Endometrial microvascular endothelial cells (primary cell): Measurements from ENCODE around the gene MNS1. TPM values are rescaled to one million over a fixed set of nuclear protein-coding genes. Genes with fewer than 3 reads are reported as not detected.
"Not testable (repeated sequence)": the region's sequence is repeated elsewhere in the genome, so short reads cannot be mapped to it uniquely, and the experiment has no call there.

Experiments
- in situ Hi-C: cut with HindIII; loops from 2 replicates; pipeline ENCODE4 v1.10.0; 2017; ENCODE audit warnings: low sequenced_read_pairs, low pct_unique_long_range_greater_than_20kb; ENCODE audit errors: inconsistent ontology term
- total RNA-seq: library from RNA; depleted of rRNA; stranded (reverse); fragments of >200 nt; gene quantifications from one replicate; pipeline ENCODE4 v1.2.3, GENCODE V29; 2015; ENCODE audit errors: inconsistent ontology term

The MNS1 gene
- total RNA-seq, 1 donor from 2014 or later: 1.0 TPM

DNA sequence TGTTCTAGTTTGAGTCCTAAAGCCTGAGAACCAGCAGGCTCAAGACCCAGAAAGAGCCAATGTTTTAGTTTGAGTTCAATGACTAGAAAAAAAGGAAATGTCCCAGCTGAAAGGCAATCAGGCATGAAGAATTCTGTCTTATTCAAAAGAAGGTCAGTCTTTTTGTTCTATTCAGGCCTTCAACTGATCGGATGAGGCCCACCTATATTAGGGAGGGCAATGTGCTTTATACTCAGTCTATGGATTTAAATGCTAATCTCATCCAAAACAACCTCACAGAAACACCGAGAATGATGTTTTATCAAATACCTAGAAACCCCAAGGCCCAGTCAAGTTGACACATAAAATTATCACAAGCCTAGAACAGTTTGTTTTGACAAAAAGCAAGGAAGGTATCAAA lies 4.0 kb downstream of the MNS1 start:
- in situ Hi-C loops: no loop called here

DNA sequence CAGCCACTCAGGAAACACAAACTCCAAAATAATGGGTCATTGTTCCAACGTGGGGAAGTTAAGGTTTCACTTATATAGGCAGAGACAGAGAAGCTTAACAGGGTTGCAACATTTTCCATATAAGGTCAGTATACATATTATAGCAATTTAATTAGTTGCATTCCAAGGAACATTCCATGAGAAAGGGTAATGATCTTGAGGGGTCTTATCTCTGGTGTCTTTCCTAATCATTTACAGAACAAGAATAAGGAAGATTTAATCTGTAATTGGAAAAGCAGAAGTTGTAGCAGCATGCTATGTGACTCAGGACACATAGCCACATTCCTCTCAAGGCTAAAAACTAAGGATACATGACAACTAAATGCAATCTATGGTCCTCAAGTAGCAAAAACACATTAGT lies 4.9 kb downstream of the MNS1 start:
- in situ Hi-C loops: no loop called here

DNA sequence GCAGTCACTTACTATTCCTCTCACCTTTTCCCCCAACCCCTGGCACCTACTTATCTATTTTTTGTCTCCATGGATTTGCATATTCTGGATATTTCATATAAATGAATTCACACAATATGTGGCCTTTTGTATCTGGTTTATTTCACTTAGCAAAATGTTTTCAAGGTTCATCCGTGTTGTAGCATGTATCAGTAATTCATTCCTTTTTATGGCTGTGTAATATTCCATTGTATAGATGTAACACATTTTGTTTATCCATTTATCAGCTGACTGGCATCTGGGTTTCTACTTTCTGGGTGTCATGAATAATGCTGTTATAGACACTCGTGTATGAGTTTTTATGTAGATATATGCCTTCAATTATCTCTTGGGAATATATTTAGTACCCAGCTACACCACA lies 5.8 kb downstream of the MNS1 start:
- in situ Hi-C loops: no loop called here

DNA sequence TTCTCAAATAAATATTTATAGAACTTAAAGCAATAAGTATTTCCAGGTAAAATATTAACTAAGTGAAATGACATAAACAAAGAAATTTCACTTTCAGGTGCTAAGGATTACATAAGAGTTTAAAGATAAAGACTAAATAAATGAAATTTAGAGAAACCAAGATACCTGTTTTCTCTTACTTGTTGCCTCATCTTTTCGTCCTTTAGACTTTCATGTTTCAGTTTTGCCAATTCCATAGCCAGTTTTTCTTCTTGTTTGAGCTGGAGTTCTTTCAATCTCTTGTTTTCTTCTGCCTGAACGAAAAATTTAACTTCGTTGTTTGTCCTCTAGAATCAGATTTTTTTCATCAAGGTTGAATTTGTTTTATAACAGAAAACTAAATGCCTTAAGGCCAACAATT lies 8.7 kb downstream of the MNS1 start:
- in situ Hi-C loops: no loop called here

DNA sequence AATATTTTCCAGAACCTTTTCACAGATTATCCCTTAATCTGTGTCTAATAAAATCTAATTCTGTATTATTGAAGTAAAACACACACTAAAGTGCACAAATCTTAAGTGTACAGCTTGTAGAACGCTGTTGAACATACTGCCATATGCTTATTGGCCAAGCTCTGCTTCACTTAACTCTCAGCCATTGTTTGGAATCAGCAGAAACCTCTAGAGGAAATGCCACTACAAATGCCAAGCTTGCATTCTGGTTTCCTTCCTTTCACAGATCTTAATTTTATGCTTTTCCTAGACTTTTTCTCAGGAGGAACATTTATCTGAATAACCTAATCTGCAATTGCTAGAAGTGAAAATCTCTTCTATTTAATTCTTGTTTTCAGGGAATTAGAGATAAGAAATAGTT lies 10.1 kb downstream of the MNS1 start:
- in situ Hi-C loops: no loop called here

DNA sequence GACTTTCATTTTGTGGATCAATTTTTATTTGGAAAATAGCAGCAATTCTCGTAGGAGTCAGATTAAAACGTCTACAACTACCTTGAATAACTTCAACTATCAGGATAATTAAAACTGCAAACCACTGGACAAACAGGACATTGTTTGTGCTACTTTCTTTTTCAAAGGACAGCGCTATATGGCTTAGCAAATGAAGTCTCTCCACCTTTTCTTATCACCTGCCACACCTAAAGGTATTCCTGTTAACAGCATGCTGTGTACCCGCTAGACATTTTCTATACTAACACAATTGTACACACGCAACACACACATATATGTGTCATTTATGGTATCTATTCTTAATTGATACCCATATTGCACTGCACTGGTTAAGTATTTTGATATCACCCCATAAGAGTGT lies 19.2 kb downstream of the MNS1 start:
- in situ Hi-C loops: no loop called here

DNA sequence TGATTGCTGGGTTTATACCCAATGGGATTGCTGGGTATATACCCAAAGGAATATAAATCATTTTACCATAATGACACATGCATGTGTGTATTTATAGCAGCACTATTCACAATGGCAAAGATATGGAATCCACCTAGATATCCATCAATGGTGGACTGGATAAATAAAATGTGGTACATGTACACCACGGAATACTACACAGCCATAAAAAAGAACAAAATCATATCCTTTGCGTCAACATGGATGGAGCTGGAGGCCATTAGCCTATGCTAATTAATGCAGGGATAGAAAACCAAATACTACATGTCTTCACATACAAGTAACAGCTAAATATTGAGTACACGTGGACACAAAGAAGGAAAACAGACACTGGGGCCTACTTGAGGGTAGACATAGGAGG lies 22.6 kb downstream of the MNS1 start:
- in situ Hi-C loops: no loop called here

DNA sequence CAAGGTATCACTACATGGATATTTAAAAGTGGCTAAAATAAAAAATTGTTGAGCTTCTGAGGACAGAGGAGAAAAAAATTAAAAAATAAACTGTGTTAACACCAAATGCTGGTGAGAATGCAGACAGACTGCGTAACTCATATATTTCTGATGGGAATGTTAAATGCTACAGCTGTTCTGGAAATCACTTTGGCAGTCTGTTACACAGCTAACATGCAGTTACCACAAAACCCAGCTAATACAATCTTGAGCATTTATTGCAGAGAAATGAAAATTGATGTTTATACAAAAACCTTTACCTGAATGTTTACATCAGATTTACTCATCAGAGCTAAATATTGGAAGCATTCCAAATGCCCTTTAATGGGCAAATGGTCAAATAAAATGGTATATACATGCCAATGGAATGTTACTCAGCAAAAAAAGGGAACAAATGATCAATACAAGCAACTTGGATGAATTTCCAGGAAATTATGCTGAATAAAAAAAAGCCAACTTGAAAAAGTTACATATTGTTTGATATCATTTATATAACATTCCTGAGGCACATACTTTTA lies 24.6 kb downstream of the MNS1 start:
- in situ Hi-C loops: no loop called here

DNA sequence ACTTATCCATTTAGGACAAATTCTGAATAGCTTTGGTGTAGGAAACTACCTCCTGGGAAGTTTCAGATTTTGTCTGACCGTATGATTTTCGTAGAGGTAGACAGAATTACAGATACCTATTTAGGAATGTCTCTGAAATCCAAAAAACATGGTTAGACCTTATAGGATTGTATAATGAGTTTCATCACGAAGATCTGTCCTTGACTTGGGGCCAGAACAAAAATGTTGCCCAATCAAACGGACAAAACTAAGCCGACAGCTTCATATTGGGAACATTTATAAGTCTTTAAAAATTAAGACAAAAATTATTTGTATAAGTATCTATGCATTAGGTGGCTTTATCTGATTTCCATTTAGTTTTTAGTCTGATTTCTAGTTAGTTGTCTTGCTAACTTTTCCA lies 32.6 kb downstream of the MNS1 start:
- in situ Hi-C loops: no loop called here

DNA sequence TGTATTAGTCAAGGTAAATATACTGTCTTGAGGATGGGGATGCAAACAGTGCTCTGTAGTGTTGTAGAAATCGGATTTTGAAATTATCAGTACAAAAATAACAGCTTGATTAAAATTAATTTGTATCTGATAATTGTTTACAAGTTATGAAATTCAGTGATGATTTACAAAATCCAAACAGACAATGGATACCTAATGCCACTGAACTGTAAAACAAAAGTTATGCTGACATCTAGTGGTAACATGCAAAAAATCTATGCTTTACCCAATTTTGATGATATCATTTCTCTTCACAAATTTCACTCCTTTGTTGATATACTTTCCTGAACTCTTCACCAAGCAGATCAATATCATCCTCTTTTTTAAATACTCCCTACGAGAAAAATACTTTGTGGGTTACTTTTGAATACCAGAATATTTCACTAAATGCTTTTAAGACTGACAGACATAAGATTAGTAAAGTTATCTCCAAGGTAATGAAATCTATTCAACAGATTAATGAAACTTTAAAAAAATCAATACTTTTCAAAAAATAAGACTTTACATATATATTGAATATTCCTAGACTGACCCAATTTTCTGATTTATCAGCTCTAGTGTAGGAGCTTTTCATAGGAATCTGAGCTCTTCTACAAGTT lies 36.0 kb downstream of the MNS1 start:
- in situ Hi-C loops: no loop called here

DNA sequence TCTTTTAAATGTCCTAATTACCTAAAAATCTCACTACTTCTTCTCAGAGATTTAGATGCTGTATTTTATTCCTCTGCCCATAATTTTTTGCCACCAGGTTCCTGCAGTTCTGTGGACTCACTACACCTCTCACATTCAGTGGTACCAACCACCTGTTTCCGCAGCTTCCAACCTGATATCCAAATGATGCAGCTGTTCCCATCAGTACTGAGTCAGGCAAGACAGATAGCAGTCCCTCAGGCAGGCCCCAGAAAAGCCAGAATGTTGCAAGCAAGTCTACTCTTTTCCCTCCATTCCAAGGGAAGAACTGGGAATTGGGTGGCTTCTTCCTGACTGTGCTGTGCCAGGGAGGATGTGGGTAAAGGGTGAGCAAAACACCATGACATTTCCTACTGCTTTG lies 39.0 kb downstream of the MNS1 start:
- in situ Hi-C loops: no loop called here

DNA sequence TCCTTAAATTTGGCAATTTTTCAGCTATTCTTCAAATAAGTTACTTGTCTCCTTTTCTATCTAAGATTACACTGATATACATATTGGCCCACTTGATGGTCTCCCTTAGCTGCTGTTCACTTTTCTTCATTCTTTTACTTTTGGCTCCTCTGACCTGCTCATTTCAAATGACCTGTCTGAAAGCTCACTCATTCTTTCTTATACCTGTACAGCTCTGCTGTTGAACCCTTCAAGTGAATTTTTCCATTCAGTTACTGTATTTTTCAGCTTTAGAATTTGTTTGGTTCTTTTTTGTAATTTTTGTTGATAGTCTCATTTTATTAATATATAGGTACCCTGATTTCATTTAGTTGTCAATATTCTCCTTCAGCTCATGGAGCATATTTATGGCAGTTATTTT lies 39.7 kb downstream of the MNS1 start:
- in situ Hi-C loops: no loop called here

DNA sequence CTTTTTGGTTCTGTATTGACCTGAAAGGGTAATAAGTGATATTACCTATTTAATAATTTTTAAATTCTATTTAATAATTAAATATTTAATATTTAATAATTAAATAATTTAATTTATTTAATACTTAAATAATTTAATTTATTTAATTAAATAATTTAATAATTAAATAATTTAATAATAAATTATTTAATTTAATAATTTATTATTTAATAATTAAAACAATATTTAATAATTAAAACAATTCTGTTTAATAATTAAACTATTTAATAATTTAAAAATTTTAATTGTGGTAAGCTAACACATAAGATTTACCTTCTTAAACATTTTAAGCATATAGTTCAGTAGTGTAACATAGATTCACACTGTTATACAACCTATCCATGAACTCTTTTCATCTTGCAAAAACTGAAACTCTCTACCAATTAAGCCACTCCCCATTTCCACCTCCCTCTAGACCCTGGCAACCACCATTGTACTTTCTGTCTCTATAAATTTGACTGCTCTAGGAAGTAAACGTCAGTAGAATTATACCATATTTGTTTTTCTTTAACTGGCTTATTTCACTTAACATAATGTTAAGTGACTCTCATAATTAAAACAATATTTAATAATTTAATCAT lies 51.7 kb downstream of the MNS1 start:
- in situ Hi-C loops: not testable (repeated sequence)

DNA sequence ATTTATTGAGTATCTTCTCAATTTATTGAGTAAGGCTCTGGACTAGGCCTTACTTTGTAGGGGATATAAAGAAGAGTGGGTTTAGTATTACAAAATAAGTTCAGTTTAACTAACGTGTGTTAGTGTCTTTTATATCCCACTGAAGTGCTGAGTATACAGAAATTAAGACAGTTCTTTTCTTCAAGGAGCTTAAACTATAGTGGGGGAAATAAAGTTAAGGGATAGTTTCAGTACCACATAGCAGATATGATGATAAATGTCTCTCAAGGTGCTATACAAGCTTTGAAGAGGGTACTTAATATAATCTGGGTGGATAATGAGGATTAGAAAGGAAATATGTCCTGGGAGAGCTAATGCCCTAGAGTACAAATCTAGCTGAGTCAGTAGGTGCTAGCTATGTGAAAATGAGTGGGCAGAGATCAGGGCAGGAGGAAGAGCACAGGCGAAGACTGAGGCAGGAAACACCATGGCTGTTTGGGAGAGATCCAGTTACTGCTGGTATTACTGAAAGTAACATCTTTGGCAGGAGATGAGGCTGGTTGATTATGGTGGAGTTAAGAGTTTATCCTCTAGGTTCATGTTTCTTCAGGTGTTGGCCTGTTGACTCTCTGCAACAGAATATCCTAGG lies 53.7 kb downstream of the MNS1 start:
- in situ Hi-C loops: no loop called here

DNA sequence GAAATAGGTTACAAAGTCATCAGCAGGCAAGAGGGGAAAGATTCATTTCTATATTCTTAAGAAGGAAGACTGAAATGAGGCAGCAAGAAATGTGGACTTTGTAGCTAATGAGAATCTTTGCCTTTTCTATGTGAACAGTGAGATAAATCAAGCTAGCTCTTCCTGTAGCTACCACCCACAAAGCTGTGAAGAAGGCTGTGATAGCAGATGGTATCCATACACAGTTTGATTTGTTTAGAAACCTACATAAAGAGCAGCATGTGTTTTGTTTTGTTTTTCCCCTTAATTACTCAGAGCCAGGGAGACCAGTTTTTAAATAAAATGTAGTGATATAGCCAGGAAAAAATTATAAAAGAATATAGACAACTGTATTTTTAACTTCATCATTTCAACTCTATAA lies 54.2 kb downstream of the MNS1 start:
- in situ Hi-C loops: no loop called here

DNA sequence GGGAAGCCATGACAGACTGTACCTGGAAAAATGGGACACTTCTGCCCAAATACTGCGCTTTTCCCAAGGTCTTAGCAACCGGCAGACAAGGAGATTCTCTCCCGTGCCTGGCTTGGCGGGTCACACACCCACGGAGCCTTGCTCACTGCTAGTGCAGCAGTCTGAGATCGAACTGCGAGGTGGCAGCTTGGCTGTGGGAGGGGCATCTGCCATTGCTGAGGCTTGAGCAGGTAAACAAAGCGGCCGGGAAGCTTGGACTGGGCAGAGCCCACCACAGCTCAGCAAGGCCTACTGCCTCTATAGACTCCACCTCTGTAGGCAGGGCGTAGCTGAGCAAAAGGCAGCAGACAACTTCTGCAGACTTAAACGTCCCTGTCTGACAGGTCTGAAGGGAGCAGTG lies 65.7 kb downstream of the MNS1 start:
- in situ Hi-C loops: not testable (repeated sequence)

DNA sequence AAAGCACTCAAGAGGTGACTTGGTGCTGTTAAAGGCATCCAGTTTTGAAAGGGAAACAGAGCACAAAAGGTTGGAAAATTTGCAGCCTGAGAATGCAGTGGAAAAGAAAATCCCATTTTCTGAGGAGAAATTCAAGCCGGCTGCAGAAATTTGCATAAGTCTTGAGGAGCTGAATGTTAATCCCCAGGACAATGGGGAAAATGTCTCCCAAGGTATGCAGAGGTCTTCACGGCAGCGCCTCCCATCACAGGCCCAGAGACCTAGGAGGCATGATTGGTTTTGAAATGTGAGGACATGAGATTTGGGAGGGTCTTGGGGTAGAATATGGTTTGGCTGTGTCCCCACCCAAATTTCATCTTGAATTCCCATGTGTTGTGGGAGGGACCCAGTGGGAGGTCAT lies 67.6 kb downstream of the MNS1 start:
- in situ Hi-C loops: not testable (repeated sequence)

DNA sequence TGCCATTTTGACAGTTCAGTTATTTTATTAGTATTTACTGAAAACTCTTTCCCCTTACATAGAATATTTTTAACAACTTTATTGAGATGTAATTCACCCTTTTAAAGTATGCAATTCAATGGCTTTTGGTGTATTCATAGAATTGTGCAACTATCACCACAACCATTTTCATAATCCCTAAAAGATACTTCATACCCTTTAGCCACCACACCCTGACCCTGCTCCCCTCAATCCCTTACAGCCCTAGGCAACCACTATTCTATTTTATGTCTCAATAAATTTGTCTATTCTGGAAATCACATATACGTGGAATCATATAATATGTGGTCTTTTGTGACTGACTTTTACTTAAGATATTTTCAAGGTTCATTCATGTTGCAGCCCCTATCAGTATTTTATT lies 70.0 kb downstream of the MNS1 start:
- in situ Hi-C loops: no loop called here

DNA sequence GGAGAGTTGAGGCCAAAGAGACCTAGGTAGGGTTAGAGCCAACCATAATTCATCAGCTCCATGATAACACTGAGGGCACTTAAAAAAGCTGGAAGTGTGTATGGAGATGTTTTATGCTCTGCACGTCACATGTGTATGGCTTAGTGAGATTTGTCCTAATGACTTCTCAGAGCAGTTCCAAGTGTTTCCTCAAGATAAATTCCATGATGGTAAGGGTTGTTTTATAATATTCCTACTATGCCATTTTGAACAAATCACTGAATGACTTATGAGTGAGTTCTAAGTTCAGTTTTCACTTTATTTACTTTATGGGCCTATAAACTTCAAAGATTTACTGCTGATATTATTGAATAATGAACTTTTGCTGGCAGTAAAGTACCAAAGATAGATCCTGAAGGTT lies 71.7 kb downstream of the MNS1 start:
- in situ Hi-C loops: no loop called here

DNA sequence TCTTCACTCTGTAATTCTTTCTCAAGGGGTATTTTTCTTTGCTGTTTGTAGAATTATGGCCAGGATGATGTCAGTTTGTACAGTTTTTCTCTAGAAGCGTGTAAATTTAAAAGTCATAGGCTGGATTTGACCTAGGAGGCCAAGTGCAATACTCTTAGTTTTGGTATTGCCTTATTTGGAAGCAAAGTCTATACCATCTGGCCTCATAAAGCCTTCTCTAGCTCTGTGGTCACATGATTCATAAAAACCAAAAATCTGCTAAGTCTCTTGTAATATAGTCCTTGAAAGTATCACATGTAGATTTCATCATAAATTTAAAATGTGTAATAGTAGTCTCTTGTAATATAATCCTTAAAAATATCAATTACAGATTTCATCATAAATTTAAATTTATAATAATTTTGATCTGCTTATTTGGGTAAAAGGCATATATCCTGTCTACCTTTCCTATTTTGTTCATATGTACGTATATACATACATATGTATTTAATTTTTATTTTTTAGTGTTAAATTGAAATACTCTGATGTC lies 74.1 kb downstream of the MNS1 start:
- in situ Hi-C loops: no loop called here
